ENCODE data around the gene PRR12. TPM values are rescaled to one million over a fixed set of nuclear protein-coding genes. Genes with fewer than 3 reads are reported as not detected.

PRR12 gene
- total and polyA plus RNA-seq, 4 donors = 0.86 to 3.5 (median 2.8) TPM

GRCh38 chr19:49552749-49553148 is 38.2 kb upstream of the PRR12 start:
- H3K4me1 ChIP-seq (ENCODE audit: control insufficient read depth in 4 of 4, insufficient read depth in 4 of 4, low read length in 3 of 4) = peaks cover 0 to 7% (median 6%) of the 10 kb centered on the region in 4 donors
- no peak overlapping the region for H3K27ac ChIP-seq (ENCODE audit: low read depth in 1 of 2, low read length in 2 of 2)
- no peak overlapping the region for H3K9ac ChIP-seq (ENCODE audit: low read depth in 1 of 2, low read length in 2 of 2)
- H3K9me3 ChIP-seq (ENCODE audit: control insufficient read depth in 4 of 4, low read length in 3 of 4) = no peaks in the 10 kb centered on the region
- no peak for DNase-seq (ENCODE audit: low spot score)
- H3K4me3 ChIP-seq (ENCODE audit: low read depth in 1 of 3, low read length in 3 of 3) = no peak overlapping the region
- WGBS = 78% methylated on average over 11 of the region's 11 CpGs
- H3K36me3 ChIP-seq (ENCODE audit: control insufficient read depth in 4 of 4, insufficient read depth in 3 of 4, low read depth in 1 of 4, low read length in 3 of 4) = peaks cover 4 to 21% (median 9%) of the 10 kb centered on the region in 4 donors
- TF ChIP-seq NR2F2 (IDR thresholded peaks at IDR 0.05) (no peak), SP1 (IDR thresholded peaks at IDR 0.05) (no peak), FOXA1 (IDR thresholded peaks at IDR 0.05) (no peak), JUND (IDR thresholded peaks at IDR 0.05) (no peak), TAF1 (conservative IDR thresholded peaks at IDR 0.05) (no peak), GABPA (IDR thresholded peaks at IDR 0.05 in 1 of 2, conservative IDR thresholded peaks at IDR 0.05 in 1 of 2) (no peak)
- no peaks in the 10 kb centered on the region for H3K27me3 ChIP-seq (ENCODE audit: control insufficient read depth in 4 of 4, insufficient read depth in 4 of 4, low read length in 3 of 4)

- Histone ChIP-seq H3K27ac (ENCODE audit: low read depth in 1 of 2, low read length in 2 of 2) (peak overlapping the region in 1 of 2 donors; percentile 50), H3K9me3 (ENCODE audit: control insufficient read depth in 4 of 4, low read length in 3 of 4) (no peaks in the 10 kb centered on the region), H3K36me3 (ENCODE audit: control insufficient read depth in 4 of 4, insufficient read depth in 3 of 4, low read depth in 1 of 4, low read length in 3 of 4) (peaks cover 7 to 27% (median 12%) of the 10 kb centered on the region in 4 donors), H3K4me1 (ENCODE audit: control insufficient read depth in 4 of 4, insufficient read depth in 4 of 4, low read length in 3 of 4) (peaks cover 0 to 7% (median 6%) of the 10 kb centered on the region in 4 donors), H3K27me3 (ENCODE audit: control insufficient read depth in 4 of 4, insufficient read depth in 4 of 4, low read length in 3 of 4) (no peaks in the 10 kb centered on the region), H3K9ac (ENCODE audit: low read depth in 1 of 2, low read length in 2 of 2) (no peak overlapping the region), H3K4me3 (ENCODE audit: low read depth in 1 of 3, low read length in 3 of 3) (no peak overlapping the region)
- no peak for DNase-seq (ENCODE audit: low spot score)
- TF ChIP-seq MAX (IDR thresholded peaks at IDR 0.05) (no peak), RXRA (IDR thresholded peaks at IDR 0.05) (peak in 1 of 2 donors; percentile 7), JUND (IDR thresholded peaks at IDR 0.05) (no peak), GABPA (IDR thresholded peaks at IDR 0.05 in 1 of 2, conservative IDR thresholded peaks at IDR 0.05 in 1 of 2) (no peak), YY1 (IDR thresholded peaks at IDR 0.05) (no peak), NR2F2 (IDR thresholded peaks at IDR 0.05) (no peak), FOXA2 (IDR thresholded peaks at IDR 0.05) (no peak), FOXA1 (IDR thresholded peaks at IDR 0.05) (no peak), HNF4A (conservative IDR thresholded peaks at IDR 0.05) (peak; percentile 52 to 61), REST (IDR thresholded peaks at IDR 0.05) (no peak), RAD21 (IDR thresholded peaks at IDR 0.05) (no peak), HNF4G (IDR thresholded peaks at IDR 0.05) (peak; percentile 35), EGR1 (IDR thresholded peaks at IDR 0.05; ENCODE audit: low read depth in 2 of 2) (no peak), TAF1 (conservative IDR thresholded peaks at IDR 0.05) (no peak)
- WGBS = 71% methylated on average over 10 of the region's 10 CpGs
These were observed 37.3 kb upstream of the PRR12 start for GRCh38 chr19:49553451-49554271.

All from liver (tissue), 9 donors.